ENCODE results near the gene FAM20C.
"Not testable (repeated sequence)": the region's sequence is repeated elsewhere in the genome, so short reads cannot be mapped to it uniquely, and the experiment has no call there.

Gene FAM20C

DNA sequence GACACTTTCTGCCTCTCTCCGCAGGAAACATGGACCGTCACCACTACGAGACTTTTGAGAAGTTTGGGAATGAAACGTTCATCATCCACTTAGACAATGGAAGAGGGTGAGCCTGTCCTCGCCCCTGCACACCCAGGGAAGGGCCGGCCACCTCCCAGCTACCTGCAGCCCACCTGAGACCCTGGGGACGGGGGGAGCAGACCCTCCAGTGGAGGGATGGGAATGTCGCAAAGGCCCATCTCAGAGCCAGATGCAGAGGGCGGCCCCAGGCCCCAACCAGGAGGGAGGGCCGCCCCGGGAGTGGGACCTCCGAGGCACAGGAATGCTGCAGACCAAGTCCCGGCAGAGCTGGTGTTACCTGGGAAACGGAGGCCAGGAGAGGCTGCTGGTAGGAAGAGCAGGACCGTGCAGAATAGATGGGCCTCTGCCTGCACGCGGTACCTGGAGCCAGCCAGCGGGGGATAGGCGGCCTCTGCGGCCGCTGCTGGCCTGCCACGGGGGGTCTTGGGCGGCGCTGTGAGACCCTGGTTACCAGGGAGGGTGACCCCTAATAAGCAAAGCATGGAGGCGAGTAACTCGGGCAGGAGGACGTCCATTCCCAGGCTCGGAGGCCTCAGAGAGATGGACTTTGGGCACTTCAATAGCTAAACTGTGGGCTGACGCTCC is 64.7 kb downstream of the FAM20C start:
- DNase-seq (ENCODE audit: low read depth in 2 of 2), result no peak

DNA sequence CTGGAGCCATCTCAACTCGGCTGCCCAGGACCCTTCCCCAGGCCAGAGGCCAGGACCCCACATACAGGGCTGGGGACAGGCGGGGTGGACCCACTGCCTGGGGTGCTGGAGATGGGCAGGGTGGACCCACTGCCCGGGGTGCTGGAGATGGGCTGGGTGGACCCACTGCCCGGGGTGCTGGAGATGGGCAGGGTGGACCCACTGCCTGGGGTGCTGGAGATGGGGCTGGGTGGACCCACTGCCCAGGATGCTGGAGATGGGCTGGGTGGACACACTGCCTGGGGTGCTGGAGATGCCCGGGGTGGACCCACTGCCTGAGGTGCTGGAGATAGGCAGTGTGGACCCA is 65.2 kb downstream of the FAM20C start:
- no peak for DNase-seq (ENCODE audit: low read depth in 2 of 2)

DNA sequence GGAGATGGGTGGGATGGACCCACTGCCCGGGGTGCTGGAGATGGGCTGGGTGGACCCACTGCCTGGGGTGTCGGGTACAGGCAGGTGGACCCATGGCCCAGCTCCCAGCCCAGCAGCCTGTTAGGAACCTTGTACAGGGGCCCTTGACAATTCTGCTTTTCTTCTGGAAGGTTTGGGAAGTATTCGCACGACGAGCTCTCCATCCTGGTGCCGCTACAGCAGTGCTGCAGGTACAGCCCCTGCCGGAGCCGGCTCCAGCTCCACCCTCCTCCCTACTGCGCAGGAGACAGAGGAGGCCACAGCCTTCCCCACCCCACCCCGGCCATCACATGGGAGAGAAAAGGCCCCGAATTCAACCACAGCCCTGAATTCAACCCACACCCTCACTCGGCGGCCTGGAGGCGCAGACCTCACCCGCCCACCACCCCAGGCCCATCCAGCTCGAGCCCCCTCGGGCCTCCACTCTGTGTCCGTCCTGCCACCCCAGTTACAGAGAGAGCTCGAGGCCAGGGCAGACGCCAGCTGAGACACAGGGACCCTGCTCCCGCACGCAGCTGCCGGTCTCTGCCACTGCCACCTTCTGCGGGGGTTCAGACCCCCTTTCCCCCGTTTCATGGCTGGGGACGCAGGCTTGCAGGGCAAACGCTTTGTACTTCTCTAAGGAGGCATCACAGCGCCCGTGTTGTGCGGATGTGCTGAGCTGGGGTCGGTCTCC is 66.3 kb downstream of the FAM20C start:
- DNase-seq (ENCODE audit: low read depth in 2 of 2), result no peak

DNA sequence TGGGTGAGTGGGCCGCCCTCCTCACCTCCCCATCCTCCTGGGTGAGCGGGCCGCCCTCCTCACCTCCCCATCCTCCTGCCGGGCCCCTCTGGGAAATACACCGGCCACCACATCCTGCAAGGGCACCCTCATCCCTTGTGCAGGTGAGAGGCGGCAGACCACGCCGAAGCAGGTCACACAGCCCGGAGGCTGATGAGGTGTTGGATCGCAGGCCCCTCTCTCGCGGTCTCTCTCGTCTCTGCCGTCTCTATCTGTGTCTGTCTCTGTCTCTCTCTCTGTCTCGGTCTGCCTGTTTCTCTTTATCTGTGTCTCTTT is 66.8 kb downstream of the FAM20C start:
- DNase-seq (ENCODE audit: low read depth in 2 of 2), result no peak

DNA sequence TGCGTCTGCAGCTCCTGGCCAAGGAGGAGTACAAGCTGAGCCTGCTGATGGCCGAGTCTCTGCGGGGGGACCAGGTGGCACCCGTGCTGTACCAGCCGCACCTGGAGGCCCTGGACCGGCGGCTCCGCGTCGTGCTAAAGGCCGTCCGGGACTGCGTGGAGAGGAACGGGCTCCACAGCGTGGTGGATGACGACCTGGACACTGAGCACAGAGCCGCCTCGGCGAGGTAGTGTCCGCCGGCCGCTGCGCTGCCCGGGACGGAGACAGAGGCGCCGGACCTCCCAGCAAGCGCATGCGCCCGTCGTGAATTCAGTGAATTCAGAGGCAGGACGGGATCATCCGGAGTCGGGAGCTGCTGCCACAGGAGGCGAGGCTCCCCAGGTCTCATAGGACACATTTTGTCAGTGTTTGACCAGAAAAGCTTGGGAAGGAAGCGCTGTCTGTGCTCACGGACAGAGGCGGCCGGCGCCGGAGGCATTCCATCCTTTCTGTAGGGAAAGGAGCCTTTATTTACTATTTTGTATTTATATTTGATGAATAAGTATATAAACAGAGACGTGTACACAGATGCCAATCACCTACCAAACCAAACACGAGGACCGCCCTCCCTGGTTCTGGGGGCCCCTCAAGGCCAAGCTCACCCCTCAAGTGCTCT is 67.5 kb downstream of the FAM20C start:
- no peak for DNase-seq (ENCODE audit: low read depth in 2 of 2)

DNA sequence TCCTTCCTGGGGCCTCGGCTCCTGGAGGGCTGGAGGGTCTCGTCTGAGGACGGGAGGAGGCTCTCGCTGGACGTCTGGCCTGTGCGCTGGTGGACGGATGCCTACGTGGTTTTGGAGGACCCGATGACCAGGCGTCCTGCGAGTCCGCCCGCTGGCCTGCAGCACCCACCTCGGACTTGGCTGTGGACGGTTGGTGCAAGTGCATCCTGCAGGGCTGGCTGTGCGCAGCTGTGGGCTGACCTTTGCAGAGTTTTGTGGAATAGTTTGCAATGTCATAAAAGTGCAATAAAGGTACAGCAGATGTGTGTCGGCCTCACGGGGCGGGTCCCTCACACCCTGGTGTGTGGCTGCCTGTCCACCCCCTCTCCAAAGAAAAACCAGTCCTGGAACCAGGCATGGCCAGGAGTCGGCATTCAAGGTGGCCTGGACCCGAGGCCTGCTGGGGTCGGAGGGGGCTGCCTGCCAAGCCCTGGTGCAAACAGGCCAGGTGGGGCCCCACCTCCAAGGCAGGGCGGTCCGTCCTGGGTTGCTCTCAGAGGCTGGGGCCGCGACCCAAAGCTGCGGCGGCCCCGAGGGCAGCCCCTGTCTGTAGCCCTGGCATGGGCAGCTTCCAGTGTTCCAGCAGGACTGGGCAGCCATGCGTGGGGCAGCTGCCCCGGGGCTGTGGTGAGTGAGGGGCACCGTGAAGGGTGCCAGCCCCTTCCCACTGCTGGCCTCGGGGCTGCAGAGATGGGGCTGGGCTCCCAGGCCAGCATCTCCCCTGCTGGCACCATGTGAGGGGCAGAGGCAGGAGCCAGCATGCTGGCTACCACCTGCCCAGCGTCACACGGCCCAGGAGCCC is 68.3 kb downstream of the FAM20C start:
- DNase-seq (ENCODE audit: low read depth in 2 of 2), result no peak

DNA sequence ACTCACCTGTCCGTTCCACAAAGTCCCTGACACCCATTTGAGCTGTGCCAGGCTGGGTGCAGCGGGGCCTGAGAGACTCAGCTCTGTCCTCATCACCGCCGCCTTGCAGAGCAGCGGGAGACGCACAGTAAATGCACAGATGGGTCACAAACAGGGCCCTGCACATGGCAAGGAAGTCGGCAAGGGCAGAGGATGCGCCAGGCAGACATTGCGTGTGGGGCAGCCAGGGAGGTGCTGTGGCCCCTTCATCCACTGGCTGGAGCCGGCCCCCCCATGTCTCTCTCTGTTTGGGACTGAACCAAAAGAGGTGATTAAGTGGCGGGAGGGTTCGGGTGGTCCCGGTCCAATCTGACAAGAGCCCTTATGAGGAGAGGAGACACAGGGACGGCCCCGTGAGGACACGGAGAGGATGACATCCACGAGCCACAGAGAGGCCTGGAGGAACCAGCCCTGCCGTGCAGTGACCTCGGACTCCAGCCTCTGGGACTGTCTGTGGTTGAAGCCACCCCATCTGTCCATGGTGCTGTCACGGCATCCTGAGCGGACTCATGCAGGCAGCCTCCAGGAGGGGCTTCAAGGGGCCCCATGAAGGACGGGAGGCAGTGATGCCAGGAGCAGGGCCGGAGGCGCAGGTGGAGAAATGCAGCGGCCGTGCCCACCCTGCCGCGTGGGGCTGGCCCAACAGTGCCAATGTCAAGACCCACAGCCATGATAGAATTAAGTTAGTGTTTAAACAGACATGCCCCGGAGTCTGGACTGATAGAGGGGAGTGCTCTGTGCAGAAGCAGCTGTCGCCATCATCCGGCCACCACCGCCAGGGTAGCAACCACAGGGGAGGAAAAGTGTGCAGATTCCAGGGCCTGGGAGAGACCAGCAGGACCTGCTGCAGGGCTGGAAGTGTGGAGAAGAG is 69.2 kb downstream of the FAM20C start:
- DNase-seq (ENCODE audit: low read depth in 2 of 2), result no peak

DNA sequence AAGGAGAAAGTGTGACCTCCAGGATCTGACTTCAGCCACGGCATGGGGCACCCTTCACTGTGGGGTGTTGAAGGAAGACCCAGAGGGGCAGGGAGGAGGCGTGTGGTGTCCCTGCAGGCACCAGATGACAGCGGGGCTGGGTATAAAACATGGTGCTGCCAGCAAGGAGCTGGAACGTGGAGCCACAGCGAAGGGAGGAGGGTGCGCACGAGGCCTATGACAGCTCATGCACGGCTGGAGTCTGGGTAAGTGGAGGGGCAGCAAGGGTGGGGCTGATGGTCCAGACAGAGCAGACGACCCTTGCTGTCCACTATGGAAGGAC is 69.8 kb downstream of the FAM20C start:
- DNase-seq (ENCODE audit: low read depth in 2 of 2), result no peak

DNA sequence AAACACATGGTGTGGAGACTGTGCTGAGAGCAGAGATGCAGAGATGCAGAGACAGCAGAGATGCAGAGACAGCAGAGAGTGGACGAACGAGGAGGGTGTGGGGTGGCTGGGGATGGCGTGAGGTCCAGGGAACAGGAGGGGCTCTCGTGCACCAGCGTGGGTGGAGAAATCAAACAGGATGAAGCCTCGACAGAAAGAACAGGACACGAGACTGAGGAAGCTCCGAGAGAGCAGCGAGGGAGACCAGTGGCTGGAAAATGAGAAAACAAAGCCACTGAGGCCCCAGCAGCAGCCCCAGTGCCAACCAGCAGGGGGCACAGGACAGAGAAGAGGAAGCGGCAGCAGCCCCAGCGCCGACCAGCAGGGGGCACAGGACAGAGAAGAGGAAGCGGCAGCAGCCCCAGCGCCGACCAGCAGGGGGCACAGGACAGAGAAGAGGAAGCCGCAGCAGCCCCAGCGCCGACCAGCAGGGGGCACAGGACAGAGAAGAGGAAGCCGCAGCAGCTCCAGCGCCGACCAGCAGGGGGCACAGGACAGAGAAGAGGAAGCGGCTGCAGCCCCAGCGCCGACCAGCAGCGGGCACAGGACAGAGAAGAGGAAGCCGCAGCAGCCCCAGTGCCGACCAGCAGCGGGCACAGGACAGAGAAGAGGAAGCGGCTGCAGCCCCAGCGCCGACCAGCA is 70.4 kb downstream of the FAM20C start:
- DNase-seq (ENCODE audit: low read depth in 2 of 2), result not testable (repeated sequence)

DNA sequence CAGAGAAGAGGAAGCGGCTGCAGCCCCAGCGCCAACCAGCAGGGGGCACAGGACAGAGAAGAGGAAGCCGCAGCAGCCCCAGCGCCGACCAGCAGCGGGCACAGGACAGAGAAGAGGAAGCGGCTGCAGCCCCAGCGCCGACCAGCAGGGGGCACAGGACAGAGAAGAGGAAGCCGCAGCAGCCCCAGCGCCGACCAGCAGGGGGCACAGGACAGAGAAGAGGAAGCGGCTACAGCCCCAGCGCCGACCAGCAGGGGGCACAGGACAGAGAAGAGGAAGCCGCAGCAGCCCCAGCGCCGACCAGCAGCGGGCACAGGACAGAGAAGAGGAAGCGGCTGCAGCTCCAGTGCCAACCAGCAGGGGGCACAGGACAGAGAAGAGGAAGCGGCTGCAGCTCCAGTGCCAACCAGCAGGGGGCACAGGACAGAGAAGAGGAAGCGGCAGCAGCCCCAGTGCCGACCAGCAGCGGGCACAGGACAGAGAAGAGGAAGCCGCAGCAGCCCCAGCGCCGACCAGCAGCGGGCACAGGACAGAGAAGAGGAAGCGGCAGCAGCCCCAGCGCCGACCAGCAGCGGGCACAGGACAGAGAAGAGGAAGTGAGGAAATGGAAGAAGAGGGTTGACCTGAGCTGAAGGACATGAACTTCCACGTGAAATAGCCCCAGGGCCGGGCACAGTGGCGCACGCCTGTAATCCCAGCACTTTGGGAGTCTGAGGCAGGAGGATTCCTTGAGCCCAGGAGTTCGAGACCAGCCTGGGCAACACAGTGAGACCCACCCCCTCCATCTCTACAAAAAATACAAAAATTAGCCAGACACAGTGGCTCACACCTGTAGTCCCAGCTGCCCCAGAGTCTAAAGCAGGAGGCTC is 71.3 kb downstream of the FAM20C start:
- DNase-seq (ENCODE audit: low read depth in 2 of 2), result not testable (repeated sequence)

DNA sequence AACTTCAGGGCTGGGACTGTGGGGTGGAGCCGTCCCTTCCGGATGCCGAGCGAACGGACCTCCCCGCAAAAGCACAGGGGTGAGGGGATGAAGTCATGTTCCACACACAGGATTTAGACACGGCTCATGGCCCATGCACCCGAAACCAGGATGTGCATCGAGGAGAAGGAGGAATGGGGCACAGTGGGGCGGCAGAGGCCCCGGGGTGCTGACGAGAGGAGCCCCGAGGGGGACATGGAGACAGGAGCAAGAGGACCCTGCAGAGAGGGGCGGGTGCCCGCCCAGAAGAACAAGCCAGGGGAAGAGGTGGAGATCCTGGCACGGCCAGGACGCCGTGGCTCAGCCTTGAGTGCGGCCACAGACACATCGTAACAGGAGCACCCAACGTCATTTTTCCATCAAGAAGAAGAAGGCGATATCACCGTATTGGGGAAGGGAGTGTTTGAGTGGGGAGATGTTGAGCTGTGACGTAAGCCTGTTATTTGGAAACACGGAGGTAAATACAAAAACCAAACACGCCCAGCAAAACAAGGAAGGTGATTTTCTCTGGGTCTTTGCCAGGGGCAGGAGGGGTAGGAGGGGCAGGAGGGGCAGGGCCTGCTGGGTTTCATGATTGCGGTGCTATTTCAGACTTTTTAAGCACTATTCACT is 72.3 kb downstream of the FAM20C start:
- DNase-seq (ENCODE audit: low read depth in 2 of 2), result no peak

DNA sequence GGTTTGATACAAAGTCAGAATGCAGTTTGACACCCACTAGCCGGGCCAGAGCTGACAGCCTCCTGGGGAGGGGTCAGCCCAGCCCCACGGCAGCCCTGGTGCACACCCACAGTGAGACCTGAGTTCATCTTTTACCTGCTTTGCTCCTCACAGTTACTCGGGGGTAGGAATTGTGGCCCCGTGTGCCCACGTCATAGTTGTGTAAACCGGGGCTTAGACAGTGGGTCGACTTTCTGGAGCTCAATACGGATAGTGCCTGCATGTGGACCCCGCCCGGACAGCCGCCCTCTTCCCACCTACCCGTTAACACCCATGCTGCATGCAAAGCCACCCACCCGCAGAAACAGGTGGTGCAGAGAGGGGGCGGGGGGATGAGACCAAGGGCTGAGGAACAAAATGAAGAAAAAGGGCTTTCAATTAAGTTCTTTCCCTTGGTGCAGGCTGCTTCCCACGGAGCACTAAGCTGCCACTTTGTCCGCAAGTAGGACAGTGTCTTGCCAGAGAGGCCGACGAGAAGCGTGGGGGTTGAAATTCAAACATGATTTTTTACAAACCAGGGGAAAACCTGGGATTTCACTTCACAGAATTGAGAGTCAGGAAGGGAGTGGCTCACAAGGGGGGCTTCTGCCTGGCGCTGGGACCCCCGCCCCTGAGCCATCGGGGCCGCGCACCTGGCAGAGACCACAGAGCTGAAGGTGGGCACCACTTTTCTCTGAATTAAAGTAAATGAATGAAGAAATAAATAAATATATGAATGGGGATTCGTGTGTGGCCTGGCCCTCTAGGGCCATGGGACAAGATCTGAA is 73.0 kb downstream of the FAM20C start:
- DNase-seq (ENCODE audit: low read depth in 2 of 2), result no peak

DNA sequence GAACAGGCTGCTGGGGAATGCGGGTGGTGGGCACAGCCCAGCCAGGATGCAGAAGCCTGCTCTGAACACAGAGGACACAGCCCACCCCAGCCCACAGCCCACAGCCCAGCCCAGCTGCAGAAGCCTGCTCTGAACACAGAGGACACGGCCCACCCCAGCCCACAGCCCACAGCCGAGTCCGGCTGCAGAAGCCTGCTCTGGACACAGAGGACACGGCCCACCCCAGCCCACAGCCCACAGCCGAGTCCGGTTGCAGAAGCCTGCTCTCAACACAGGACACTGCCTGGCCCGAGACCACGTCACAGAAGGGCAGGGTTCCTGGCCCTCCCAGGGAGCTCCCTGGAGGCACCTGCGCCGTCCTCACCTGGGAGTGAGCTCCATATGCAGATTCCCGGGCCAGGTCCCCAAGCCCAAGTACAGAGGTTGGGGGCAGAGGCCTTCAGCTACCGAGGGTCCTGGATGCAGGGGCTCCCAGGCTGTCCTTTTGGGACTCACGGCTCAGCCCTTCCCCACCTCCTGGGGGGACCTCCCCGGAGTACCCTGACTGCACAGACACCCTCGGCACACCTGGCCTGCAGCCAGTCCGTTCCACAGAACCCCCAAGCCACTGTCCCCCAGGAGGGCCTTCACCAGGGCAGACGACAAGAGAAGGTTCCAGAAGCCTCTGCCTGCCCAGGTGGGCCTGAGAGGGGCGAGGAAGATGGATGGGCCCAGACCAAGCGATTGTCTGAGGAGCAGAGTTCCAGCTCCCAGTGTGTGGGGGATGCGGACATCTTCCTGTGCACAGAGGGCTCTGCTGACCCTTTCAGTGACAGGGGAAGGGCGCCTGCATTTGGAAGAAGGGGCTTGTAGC is 73.9 kb downstream of the FAM20C start:
- DNase-seq (ENCODE audit: low read depth in 2 of 2), result no peak

DNA sequence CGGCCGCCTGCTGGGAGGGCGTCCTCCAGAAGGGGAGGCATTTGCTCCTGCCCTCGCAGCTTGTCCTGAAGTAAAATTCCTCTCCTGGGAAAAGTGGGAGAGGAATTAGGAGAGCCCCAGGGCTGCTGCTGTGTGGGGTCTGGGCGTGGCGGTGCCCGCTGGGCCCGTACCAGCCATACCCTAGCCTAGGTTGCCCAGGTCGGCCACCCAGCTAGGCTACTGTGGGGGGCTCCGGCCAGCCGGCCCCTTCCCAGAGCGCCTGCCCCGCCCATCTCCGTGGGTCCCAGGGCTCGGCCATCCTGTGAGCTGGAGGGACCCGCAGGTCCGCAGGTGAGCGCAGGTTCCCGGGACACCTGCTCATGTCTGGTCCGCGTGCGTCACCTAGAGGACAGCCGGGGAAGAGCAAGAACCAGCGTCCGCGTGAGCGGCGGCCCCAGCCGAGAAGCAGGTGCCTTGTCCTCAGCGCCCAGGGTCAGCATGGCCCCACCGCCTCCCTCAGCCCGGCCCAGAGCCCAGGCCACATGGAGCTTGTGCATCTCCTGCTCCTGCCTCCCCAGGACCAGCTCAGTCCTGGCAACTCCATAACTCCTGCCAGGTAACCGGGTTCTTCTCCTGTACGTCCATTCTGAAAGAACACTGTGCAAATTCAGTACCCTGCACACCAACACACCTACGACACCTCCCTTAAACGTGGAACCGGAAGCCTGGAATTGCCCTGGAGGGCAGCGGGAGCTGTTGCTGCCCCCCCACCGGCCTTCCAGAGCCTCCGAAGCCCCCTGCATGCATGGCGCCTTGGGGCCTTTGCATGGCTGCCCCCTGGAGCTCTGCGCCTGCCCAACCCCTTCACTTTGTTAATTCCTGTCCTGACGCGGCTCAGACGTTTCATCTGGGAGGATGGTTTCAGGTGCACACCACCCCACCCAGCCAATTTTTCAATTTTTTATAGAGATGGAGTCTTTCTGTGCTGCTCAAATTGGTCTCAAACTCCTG is 74.8 kb downstream of the FAM20C start:
- no peak for DNase-seq (ENCODE audit: low read depth in 2 of 2)

DNA sequence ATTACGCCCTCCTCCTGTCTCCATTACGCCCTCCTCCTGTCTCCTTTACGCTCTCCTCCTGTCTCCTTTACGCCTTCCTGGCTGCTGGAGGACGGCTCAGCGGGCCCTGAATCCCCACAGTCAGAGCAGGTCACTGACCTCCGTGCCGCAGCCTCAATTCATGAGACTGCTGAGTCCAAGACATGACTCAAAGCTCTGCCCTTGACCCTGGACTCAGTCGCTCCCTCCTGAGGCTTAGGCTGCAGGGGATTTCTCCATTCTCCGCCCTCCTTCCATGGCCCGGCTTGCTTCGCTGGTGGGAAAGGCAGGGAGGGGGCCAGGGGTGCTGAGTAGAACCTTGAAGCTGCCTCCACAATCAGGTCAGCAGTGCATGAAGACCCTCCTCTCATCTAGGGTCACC is 76.6 kb downstream of the FAM20C start:
- no peak for DNase-seq (ENCODE audit: low read depth in 2 of 2)

DNA sequence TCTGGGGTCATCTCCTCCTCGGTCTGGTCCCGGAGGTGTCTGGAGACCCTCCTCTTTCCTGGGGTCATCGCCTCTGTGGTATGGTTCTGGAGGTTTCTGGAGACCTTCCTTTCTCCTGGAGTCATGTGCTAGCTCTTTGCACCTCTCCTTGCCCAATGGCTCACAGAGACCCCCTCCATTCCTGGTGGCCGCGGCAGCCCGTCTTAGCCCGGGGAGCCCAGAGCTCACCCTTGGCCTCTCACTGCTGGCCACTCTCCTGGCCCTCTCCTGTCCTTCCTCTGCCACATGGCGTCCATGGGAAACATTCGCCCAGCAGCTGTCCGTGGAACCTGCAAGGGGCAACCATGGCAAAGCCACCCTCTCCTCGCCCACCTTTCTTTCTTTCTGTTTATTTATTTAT is 77.3 kb downstream of the FAM20C start:
- DNase-seq (ENCODE audit: low read depth in 2 of 2), result no peak
